HepG2 (cell line): ENCODE results near the gene FAM169A. TPM values are rescaled to one million over a fixed set of nuclear protein-coding genes. Genes with fewer than 3 reads are reported as not detected.

Experiments
- ATAC-seq: fragments of 200-7000 bp; cut with Tn5 transposase; 3 replicates; pipeline ENCODE4 v1.9.1; 2020; ENCODE audit warnings: mild to moderate bottlenecking, moderate library complexity
- BruUV-seq: library from RNA; stranded (reverse); fragments of 400-500 nt; replicated peaks from 2 replicates; lab custom pipeline; 2021; lab: Mats Ljungman, UMichigan
- CTCF ChIA-PET: fragments of 300-600 bp; formaldehyde crosslinking; extraction: SDS; loops from one replicate; lab custom pipeline; 2021; ENCODE audit warnings: low total read pairs, inconsistent platforms, low intra/inter-chr PET ratio; lab: Yijun Ruan, JAX
- POLR2A ChIA-PET: fragments of 350-600 bp; sonication (Branson Sonifier 250); formaldehyde crosslinking; loops from one replicate; lab custom pipeline; 2020; ENCODE audit warnings: antibody characterized with exemption, inconsistent platforms; lab: Yijun Ruan, JAX
- DNase-seq: peaks from one replicate; pipeline ENCODE4 v3.0.0-alpha.2; 2015; ENCODE audit warnings: low spot score
- FAIRE-seq: peaks from 3 replicates; lab custom pipeline; 2011; peaks lifted over from hg19 to GRCh38; lab: Jason Lieb, UNC
- H2AFZ ChIP-seq: one replicate; pipeline ENCODE4 v1.6.1; 2011; ENCODE audit warnings: low read length, inconsistent platforms
- H3K27ac ChIP-seq: fragments of 300-600 bp; 3 replicates; pipeline ENCODE4 v1.8.0; 2011; ENCODE audit warnings: mixed run types, mild to moderate bottlenecking, mixed read lengths, low read length, inconsistent platforms; ENCODE audit not compliant: insufficient read depth; ENCODE audit errors: extremely low read length
- H3K27me3 ChIP-seq, 2 experiments: fragments of 200-600 bp in 1 of 2; 2 replicates in 1 of 2; 3 replicates in 1 of 2; pipeline versions ENCODE4 v1.6.0 to v1.8.0; 2011; ENCODE audit warnings: low read length in 2 of 2, mild to moderate bottlenecking in 2 of 2, moderate library complexity in 2 of 2, inconsistent platforms in 1 of 2; ENCODE audit not compliant: insufficient read depth in 2 of 2, control insufficient read depth in 1 of 2
- H3K36me3 ChIP-seq, 2 experiments: fragments of 200-600 bp in 1 of 2; replicated peaks in 1 of 2; 2 replicates in 1 of 2; 3 replicates in 1 of 2; pipeline versions ENCODE4 v1.5.1 to v1.8.0; 2011; ENCODE audit warnings: low read length in 2 of 2, inconsistent platforms in 1 of 2; ENCODE audit not compliant: insufficient read depth in 2 of 2, control insufficient read depth in 1 of 2
- H3K4me1 ChIP-seq: 2 replicates; pipeline ENCODE4 v1.5.1; 2012; ENCODE audit warnings: low read length, inconsistent platforms; ENCODE audit not compliant: insufficient read depth
- H3K4me2 ChIP-seq: 2 replicates; pipeline ENCODE4 v1.6.0; 2011; ENCODE audit warnings: low read depth, low read length, inconsistent platforms
- H3K4me3 ChIP-seq, 3 experiments: fragments of 200-600 bp in 1 of 3; sonication (generic), shearing (Covaris generic) in 1 of 3; replicated peaks in 1 of 3; 2 replicates each; pipeline ENCODE4 v1.5.1; 2011 to 2016; ENCODE audit warnings: low read length in 3 of 3, inconsistent platforms in 2 of 3, low read depth in 2 of 3, mild to moderate bottlenecking in 2 of 3, control low read depth in 1 of 3, mixed read lengths in 1 of 3; ENCODE audit not compliant: insufficient read depth in 1 of 3
- H3K79me2 ChIP-seq: one replicate; pipeline ENCODE4 v1.6.1; 2011; ENCODE audit warnings: low read length, inconsistent platforms; ENCODE audit not compliant: insufficient read depth
- H3K9ac ChIP-seq: 2 replicates; pipeline ENCODE4 v1.6.0; 2011; ENCODE audit warnings: mild to moderate bottlenecking, low read depth, low read length, inconsistent platforms; ENCODE audit not compliant: insufficient read depth
- H3K9me3 ChIP-seq: 2 replicates; pipeline ENCODE4 v1.5.1; 2012; ENCODE audit warnings: mild to moderate bottlenecking, low read length
- H4K20me1 ChIP-seq: 2 replicates; pipeline ENCODE4 v1.6.0; 2011; ENCODE audit warnings: inconsistent platforms, mild to moderate bottlenecking, low read length, moderate library complexity; ENCODE audit not compliant: insufficient read depth
- CERS6 ChIP-seq: sonication (generic); formaldehyde crosslinking; IDR thresholded peaks from 2 replicates; pipeline ENCODE4 v1.5.0; 2020; ENCODE audit warnings: missing genetic modification reagents
- KLF11 ChIP-seq: IDR thresholded peaks from 2 replicates; pipeline ENCODE4 v1.6.1; 2016; ENCODE audit warnings: missing compliant biosample characterization
- RFX1 ChIP-seq: fragments of 450-650 bp; IDR thresholded peaks from 2 replicates; pipeline ENCODE4 v1.6.1; 2017
- ZBTB38 ChIP-seq: sonication (generic); formaldehyde crosslinking; IDR thresholded peaks from 2 replicates; pipeline ENCODE4 v1.5.1; 2020; ENCODE audit warnings: mild to moderate bottlenecking, missing genetic modification reagents
- ZNF557 ChIP-seq: sonication (generic); formaldehyde crosslinking; IDR thresholded peaks from 2 replicates; pipeline ENCODE4 v1.4.0; 2020; ENCODE audit warnings: missing genetic modification reagents
- ZNF678 ChIP-seq: sonication (generic); formaldehyde crosslinking; IDR thresholded peaks from 2 replicates; pipeline ENCODE4 v1.4.0; 2020; ENCODE audit warnings: mild to moderate bottlenecking, missing genetic modification reagents
- WGBS: methylation state at CpG from one replicate; pipeline ENCODE4 v1.1.6; 2017; ENCODE audit warnings: low lambda C conversion rate; 5-methylcytosine and 5-hydroxymethylcytosine counted together
- in situ Hi-C: cut with HindIII; loops from 2 replicates; pipeline ENCODE4 v1.10.0; 2017; ENCODE audit warnings: low pct_unique_long_range_greater_than_20kb; ENCODE audit not compliant: extremely low pct_ligation_motif_present
- intact Hi-C: fragments of 100-400 bp; cut with micrococcal nuclease; formaldehyde crosslinking; loops from one replicate; pipeline ENCODE4 v1.10.0; 2022; ENCODE audit not compliant: unreplicated experiment
- polyA plus RNA-seq, 8 experiments: library from polyadenylated mRNA; depleted of rRNA in 3 of 8; stranded (reverse) in 7 of 8; unstranded in 1 of 8; fragments of >200 nt; fragmentation: Illumina TruSeq in 4 of 8; extraction: Trizol in 4 of 8; gene quantifications; 2 replicates each; pipeline versions ENCODE4 v1.2.1 to v1.2.3, GENCODE V29; 2011 to 2016; ENCODE audit warnings: low read depth in 4 of 8, missing spikeins in 1 of 8, mixed read lengths in 1 of 8; ENCODE audit not compliant: insufficient read depth in 1 of 8
- total RNA-seq, 5 experiments: library from RNA; depleted of rRNA; stranded (reverse); fragments of >200 nt; fragmentation: Illumina TruSeq; extraction: Trizol; gene quantifications; 2 replicates each; pipeline ENCODE4 v1.2.3, GENCODE V29; 2016; ENCODE audit warnings: low read depth in 1 of 5
- TF ChIP-seq, protein P1 (sequence below): sonication (generic); formaldehyde crosslinking; IDR thresholded peaks from 2 replicates; pipeline ENCODE4 v1.5.0; 2020; ENCODE audit warnings: mild to moderate bottlenecking, missing genetic modification reagents

FAM169A gene
- total and polyA plus RNA-seq, 2 of the 13 experiments (the other 11 are each of a cell fraction or from before 2014, with no cell fraction given), result 21.1 to 110 TPM

GRCh38 chr5:74765929-74766328, 100.3 kb downstream of the FAM169A start:
- ChIA-PET POLR2A (interaction anchor here (1.5 kb wide), 1 partner anchor 110 kb away, joined by 3 read pairs; no protein-coding TSS in a partner anchor), CTCF (interaction anchor here (4.0 kb wide), 1 partner anchor 153 kb away, joined by 14 read pairs; no protein-coding TSS in a partner anchor)
- Histone ChIP-seq H3K9ac (peak overlapping the region; percentile 83), H3K4me2 (peak overlapping the region; percentile 89), H4K20me1 (no peaks in the 10 kb centered on the region), H3K27ac (peak overlapping the region; percentile 64), H3K9me3 (no peaks in the 10 kb centered on the region), H3K79me2 (peaks cover 49% of the 10 kb centered on the region), H3K4me1 (peaks cover 27% of the 10 kb centered on the region), H3K27me3 (no peaks in the 10 kb centered on the region; a peak in 1 of 5 replicates), H2AFZ (no peak overlapping the region), H3K36me3 (peaks cover 0 to 39% of the 10 kb centered on the region in 2 experiments; a peak in 3 of 5 replicates), H3K4me3 (peak overlapping the region; percentile 87 to 94 (median 93))
- in situ Hi-C loops, result loop anchor here (5.0 kb wide), 1 partner anchor 151 kb away; no protein-coding TSS in a partner anchor
- ATAC-seq (no peak), DNase-seq (no peak), FAIRE-seq (no peak)
- TF ChIP-seq, protein P1, sequence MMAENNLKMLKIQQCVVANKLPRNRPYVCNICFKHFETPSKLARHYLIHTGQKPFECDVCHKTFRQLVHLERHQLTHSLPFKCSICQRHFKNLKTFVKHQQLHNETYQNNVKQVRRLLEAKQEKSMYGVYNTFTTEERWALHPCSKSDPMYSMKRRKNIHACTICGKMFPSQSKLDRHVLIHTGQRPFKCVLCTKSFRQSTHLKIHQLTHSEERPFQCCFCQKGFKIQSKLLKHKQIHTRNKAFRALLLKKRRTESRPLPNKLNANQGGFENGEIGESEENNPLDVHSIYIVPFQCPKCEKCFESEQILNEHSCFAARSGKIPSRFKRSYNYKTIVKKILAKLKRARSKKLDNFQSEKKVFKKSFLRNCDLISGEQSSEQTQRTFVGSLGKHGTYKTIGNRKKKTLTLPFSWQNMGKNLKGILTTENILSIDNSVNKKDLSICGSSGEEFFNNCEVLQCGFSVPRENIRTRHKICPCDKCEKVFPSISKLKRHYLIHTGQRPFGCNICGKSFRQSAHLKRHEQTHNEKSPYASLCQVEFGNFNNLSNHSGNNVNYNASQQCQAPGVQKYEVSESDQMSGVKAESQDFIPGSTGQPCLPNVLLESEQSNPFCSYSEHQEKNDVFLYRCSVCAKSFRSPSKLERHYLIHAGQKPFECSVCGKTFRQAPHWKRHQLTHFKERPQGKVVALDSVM (CRISPR knock-in tag), result 0 out of 2 replicates have a peak, but pooled peaks have one; percentile 13
- TF ChIP-seq KLF11 (no peak), ZBTB38 (0 out of 2 replicates have a peak, but pooled peaks have one; percentile 33), ZNF557 (CRISPR knock-in tag) (no peak)
- intact Hi-C loops, result loop anchor here (5.0 kb wide), 1 partner anchor 151 kb away; no protein-coding TSS in a partner anchor
- WGBS, result 64% methylated on average over 26 of the region's 27 CpGs
- BruUV-seq, result no TSS peak

DNA sequence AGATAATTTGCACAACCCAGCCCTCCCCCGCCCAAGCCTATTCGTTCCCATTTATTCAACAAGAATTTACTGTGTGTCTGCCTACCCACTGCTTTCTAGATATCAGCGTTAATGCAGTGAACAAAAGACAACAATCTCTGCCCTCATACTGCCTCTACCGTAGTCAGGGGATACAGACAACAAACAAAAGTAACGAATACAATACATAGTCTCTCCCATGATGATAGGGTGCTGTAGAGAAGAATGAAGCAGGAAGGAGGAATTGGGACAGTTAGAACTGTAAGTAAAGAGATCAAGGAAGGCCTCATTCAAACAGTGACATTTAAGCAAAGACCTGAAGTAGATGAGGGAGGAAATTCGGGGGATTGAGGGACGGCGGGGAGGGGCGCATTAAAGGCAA, 101.0 kb downstream of the FAM169A start:
- peak overlapping the region in 1 of 3 experiments; percentile 16; a peak in 1 of 6 replicates for H3K4me3 ChIP-seq
- H3K36me3 ChIP-seq, result peaks cover 3 to 33% of the 10 kb centered on the region in 2 experiments; a peak in 4 of 5 replicates
- no peaks in the 10 kb centered on the region for H4K20me1 ChIP-seq
- no TSS peak for BruUV-seq
- ATAC-seq (peak; percentile 6), DNase-seq (peak; percentile 48), FAIRE-seq (no peak)
- peak overlapping the region; percentile 89 for H3K4me2 ChIP-seq
- no peaks in the 10 kb centered on the region for H3K9me3 ChIP-seq
- no peak for TF ChIP-seq ZNF678 (CRISPR knock-in tag)
- TF ChIP-seq RFX1, result peak; percentile 15; the same call in 1 of the 2 replicates
- no peak for TF ChIP-seq CERS6 (CRISPR knock-in tag)
- CTCF ChIA-PET, result interaction anchor here (4.0 kb wide), 1 partner anchor 154 kb away, joined by 14 read pairs; no protein-coding TSS in a partner anchor
- 76% methylated on average over 9 of the region's 9 CpGs for WGBS
- POLR2A ChIA-PET, result no interaction called here
- H3K27ac ChIP-seq, result peak overlapping the region; percentile 64
- peaks cover 49% of the 10 kb centered on the region for H3K79me2 ChIP-seq
- in situ Hi-C loops, result loop anchor here (5.0 kb wide), 1 partner anchor 152 kb away; no protein-coding TSS in a partner anchor
- intact Hi-C loops, result loop anchor here (5.0 kb wide), 1 partner anchor 152 kb away; no protein-coding TSS in a partner anchor
- H3K27me3 ChIP-seq, result no peaks in the 10 kb centered on the region; a peak in 1 of 5 replicates
- no peak overlapping the region for H2AFZ ChIP-seq
- H3K4me1 ChIP-seq, result peaks cover 27% of the 10 kb centered on the region
- H3K9ac ChIP-seq, result peak overlapping the region; percentile 83
